ENCODE results near the gene IWS1.

DNA sequence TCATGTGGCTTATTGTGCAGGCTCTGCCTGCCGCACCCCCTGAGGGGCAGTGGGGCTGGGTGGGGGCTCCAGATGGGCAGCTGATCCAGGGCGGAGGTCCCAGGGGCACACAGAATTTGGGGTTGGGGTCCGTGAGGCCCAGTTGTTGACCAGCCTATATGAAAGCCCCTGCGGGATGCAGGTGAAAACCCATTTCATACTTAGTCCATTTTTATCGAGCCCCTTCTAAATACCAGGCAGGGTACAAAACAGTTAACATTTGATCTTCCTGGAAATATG, 39.8 kb upstream of the IWS1 start:
- TF ChIP-seq CTCF (IDR thresholded peaks at IDR 0.05; ENCODE audit: insufficient read depth, low read length, poor library complexity, severe bottlenecking) = no peak
- TF ChIP-seq EZH2phosphoT487 (conservative IDR thresholded peaks at IDR 0.05; ENCODE audit: low read length) = no peak
